GM18498 (cell line): ENCODE results near the gene OR52E6.

Experiments
- ATAC-seq: cut with Tn5 transposase; IDR thresholded peaks from one replicate; pipeline ENCODE4 v1.9.1; 2021; ENCODE audit warnings: mild to moderate bottlenecking, moderate library complexity; ENCODE audit not compliant: unreplicated experiment

Gene OR52E6

DNA sequence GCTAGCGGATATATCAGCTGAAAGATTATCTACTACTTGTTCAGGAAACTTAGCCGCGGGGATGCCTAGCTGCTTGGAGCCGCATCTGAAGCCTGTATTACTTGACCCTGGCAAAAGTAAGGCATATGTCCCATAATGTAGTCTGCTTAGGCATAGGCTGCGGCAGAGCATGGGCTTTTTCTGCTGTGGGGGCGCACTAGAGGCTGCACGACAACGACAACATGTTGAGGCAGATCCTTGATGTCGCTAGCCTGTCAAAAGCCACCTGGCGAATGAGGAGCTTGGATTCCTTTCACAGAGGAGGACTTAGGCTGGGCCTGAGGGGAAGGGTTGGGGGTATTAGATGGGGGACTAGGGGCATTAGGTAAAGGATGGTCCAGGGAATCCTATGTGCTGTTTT is 34.1 kb downstream of the OR52E6 start:
- no peak for ATAC-seq

DNA sequence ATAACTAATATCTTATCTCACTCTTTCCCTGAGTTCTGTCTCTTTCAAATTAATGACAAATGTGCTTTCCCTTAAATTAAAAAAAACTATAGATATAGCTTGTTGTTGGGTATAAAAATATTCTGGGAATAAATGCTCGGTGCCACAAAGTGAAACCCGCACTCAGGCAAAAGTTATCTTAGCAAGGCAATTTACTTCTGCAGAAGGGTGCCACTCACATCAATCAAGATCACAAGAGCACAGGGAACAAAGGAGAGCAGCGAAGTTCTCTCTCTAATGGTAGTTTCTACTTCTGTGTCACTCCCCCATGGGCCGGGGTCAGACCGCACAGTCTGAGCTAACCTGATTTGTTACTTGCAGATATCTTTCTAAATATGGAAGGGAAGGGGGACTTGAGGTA is 37.7 kb downstream of the OR52E6 start:
- no peak for ATAC-seq

DNA sequence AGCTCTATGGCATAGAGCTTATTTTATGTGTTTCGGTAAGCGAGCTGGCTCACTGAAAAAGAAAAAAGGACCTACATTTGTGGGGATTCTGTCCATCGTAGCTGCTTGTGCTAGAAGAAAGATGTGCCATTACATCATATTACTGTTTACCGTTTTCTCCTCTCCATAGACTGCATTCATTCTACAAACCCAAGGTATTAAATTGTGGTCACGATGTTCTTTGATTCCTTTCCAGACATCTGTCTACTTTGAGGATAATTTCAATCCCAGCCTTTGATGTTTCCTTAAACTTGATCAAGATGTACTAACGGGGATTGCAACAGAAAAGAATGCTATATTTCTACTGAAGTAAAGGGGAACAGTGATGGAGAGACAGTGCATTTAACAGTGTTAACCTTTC is 45.2 kb downstream of the OR52E6 start:
- ATAC-seq: no peak

DNA sequence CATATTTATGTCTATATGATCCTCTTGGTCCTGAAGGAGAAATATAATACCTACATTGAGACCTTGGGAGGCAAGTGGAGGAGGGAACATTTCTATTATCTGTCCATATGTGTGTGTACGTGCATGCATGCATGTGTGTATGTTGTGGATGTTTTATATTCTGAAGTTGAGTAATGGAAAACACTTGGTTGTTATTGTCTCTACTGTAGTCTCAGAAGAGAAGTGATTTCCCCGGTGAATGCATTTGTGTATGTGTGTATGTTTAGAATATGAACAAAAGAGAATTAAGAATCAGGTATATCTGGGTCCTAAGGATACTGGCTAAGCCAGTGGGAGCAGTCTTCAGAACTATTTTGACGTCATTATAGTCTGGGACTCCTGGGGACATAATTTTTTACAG is 50.5 kb downstream of the OR52E6 start, which contains the start of gene OR52N1:
Gene OR52N1 (minus strand): TSS at position 101 of the 400 bp plus-strand sequence. CDS start 2,449 bp downstream, outside the sequence.
- ATAC-seq: no peak
